ENCODE data around the gene CYP26C1.

Gene CYP26C1

DNA sequence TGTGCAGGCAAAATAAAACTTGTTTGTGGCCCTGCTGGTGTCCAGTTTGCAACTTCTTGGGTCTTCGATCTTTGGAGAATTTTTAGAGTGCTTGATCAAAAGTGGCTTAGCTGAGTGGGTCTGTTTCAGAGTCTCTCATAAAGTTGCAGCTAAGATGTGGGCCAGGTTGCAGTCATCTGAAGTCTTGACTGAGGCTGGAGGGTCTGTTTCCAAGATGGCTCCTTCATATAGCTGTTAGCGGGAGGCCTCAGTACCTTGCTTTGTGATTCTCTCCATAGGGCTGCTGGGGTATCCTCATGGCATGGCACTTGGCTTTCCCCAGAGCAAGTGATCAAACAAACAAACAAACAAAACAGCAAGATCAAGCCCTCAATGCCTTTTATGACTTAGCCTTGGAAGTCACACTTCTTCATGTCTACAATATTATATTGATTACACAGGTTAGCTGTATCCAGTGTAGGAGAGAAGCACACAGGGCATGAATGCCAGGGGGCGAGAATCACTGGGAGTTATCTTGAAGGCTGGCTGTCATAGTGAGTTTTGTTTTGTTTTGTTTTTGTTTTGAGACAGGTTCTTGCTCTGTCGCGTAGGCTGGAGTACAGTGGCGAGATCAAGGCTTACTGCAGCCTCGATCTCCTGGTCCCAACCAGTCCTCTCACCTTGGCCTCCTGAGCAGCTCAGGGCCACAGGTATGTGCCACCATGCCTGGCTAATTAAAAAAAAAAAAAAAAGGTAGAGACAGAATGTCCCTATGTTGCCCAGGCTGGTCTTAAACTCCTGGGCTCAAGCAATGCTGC lies 23.3 kb downstream of the CYP26C1 start:
- no peak for DNase-seq (ENCODE audit: low read depth in 1 of 2, low spot score in 1 of 2)
- no peak for TF ChIP-seq POLR2AphosphoS5 (IDR thresholded peaks at IDR 0.05; ENCODE audit: low read depth)
- no peak for TF ChIP-seq GABPA (IDR thresholded peaks at IDR 0.05; ENCODE audit: low read depth)
- TF ChIP-seq, protein P1, sequence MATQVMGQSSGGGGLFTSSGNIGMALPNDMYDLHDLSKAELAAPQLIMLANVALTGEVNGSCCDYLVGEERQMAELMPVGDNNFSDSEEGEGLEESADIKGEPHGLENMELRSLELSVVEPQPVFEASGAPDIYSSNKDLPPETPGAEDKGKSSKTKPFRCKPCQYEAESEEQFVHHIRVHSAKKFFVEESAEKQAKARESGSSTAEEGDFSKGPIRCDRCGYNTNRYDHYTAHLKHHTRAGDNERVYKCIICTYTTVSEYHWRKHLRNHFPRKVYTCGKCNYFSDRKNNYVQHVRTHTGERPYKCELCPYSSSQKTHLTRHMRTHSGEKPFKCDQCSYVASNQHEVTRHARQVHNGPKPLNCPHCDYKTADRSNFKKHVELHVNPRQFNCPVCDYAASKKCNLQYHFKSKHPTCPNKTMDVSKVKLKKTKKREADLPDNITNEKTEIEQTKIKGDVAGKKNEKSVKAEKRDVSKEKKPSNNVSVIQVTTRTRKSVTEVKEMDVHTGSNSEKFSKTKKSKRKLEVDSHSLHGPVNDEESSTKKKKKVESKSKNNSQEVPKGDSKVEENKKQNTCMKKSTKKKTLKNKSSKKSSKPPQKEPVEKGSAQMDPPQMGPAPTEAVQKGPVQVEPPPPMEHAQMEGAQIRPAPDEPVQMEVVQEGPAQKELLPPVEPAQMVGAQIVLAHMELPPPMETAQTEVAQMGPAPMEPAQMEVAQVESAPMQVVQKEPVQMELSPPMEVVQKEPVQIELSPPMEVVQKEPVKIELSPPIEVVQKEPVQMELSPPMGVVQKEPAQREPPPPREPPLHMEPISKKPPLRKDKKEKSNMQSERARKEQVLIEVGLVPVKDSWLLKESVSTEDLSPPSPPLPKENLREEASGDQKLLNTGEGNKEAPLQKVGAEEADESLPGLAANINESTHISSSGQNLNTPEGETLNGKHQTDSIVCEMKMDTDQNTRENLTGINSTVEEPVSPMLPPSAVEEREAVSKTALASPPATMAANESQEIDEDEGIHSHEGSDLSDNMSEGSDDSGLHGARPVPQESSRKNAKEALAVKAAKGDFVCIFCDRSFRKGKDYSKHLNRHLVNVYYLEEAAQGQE (IDR thresholded peaks at IDR 0.05; ENCODE audit: insufficient replicate concordance, low read depth) = no peak
- no peak for TF ChIP-seq SPI1 (IDR thresholded peaks at IDR 0.05; ENCODE audit: borderline replicate concordance, low read depth)
- TF ChIP-seq, protein P2, sequence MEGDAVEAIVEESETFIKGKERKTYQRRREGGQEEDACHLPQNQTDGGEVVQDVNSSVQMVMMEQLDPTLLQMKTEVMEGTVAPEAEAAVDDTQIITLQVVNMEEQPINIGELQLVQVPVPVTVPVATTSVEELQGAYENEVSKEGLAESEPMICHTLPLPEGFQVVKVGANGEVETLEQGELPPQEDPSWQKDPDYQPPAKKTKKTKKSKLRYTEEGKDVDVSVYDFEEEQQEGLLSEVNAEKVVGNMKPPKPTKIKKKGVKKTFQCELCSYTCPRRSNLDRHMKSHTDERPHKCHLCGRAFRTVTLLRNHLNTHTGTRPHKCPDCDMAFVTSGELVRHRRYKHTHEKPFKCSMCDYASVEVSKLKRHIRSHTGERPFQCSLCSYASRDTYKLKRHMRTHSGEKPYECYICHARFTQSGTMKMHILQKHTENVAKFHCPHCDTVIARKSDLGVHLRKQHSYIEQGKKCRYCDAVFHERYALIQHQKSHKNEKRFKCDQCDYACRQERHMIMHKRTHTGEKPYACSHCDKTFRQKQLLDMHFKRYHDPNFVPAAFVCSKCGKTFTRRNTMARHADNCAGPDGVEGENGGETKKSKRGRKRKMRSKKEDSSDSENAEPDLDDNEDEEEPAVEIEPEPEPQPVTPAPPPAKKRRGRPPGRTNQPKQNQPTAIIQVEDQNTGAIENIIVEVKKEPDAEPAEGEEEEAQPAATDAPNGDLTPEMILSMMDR (IDR thresholded peaks at IDR 0.05; ENCODE audit: insufficient read depth, low read length) = no peak
- Histone ChIP-seq H3K4me3 (replicated peaks; ENCODE audit: insufficient read depth, low read length) (no peak overlapping the region), H3K27ac (replicated peaks) (no peak overlapping the region), H3K27me3 (ENCODE audit: insufficient read depth, poor library complexity, severe bottlenecking) (peaks cover 12% of the 10 kb centered on the region)

GRCh38 chr10:93085272-93085859 lies 24.8 kb downstream of the CYP26C1 start:
- no peak for DNase-seq (ENCODE audit: low read depth in 1 of 2, low spot score in 1 of 2)
- H3K4me3 ChIP-seq (replicated peaks; ENCODE audit: insufficient read depth, low read length) = no peak overlapping the region
- H3K27ac ChIP-seq (replicated peaks) = no peak overlapping the region
- H3K27me3 ChIP-seq (ENCODE audit: insufficient read depth, poor library complexity, severe bottlenecking) = peaks cover 6% of the 10 kb centered on the region
- TF ChIP-seq, protein P2 (IDR thresholded peaks at IDR 0.05; ENCODE audit: insufficient read depth, low read length) = no peak
- no peak for TF ChIP-seq SPI1 (IDR thresholded peaks at IDR 0.05; ENCODE audit: borderline replicate concordance, low read depth)
- TF ChIP-seq, protein P1 (IDR thresholded peaks at IDR 0.05; ENCODE audit: insufficient replicate concordance, low read depth) = no peak
- no peak for TF ChIP-seq POLR2AphosphoS5 (IDR thresholded peaks at IDR 0.05; ENCODE audit: low read depth)
- no peak for TF ChIP-seq GABPA (IDR thresholded peaks at IDR 0.05; ENCODE audit: low read depth)

- no peak overlapping the region for H3K27ac ChIP-seq (replicated peaks)
- DNase-seq (ENCODE audit: low read depth in 1 of 2, low spot score in 1 of 2) = no peak
- H3K4me3 ChIP-seq (replicated peaks; ENCODE audit: insufficient read depth, low read length) = no peak overlapping the region
- H3K27me3 ChIP-seq (ENCODE audit: insufficient read depth, poor library complexity, severe bottlenecking) = peaks cover 4% of the 10 kb centered on the region
- no peak for TF ChIP-seq GABPA (IDR thresholded peaks at IDR 0.05; ENCODE audit: low read depth)
These were observed 25.7 kb downstream of the CYP26C1 start for GRCh38 chr10:93086289-93086688.

- peaks cover 4% of the 10 kb centered on the region for H3K27me3 ChIP-seq (ENCODE audit: insufficient read depth, poor library complexity, severe bottlenecking)
- no peak for TF ChIP-seq SPI1 (IDR thresholded peaks at IDR 0.05; ENCODE audit: borderline replicate concordance, low read depth)
- no peak overlapping the region for H3K27ac ChIP-seq (replicated peaks)
- H3K4me3 ChIP-seq (replicated peaks; ENCODE audit: insufficient read depth, low read length) = no peak overlapping the region
- DNase-seq (ENCODE audit: low read depth in 1 of 2, low spot score in 1 of 2) = no peak
These were observed 27.2 kb downstream of the CYP26C1 start for GRCh38 chr10:93087846-93088245.
